Panc1 (cell line): Measurements from ENCODE around the gene MEAK7.

Source experiments
- CTCF ChIP-seq: fragments of 450-650 bp; IDR thresholded peaks from 2 replicates; pipeline ENCODE4 v1.5.1; 2017; ENCODE audit warnings: mild to moderate bottlenecking
- TF ChIP-seq, protein P1 (sequence below), 2 experiments: IDR thresholded peaks; 2 replicates each; pipeline ENCODE4 v1.6.1; 2011 to 2012; ENCODE audit warnings: low read depth in 2 of 2, control low read depth in 1 of 2, low read length in 1 of 2, mild to moderate bottlenecking in 1 of 2, moderate library complexity in 1 of 2; ENCODE audit not compliant: insufficient read depth in 1 of 2

DNA sequence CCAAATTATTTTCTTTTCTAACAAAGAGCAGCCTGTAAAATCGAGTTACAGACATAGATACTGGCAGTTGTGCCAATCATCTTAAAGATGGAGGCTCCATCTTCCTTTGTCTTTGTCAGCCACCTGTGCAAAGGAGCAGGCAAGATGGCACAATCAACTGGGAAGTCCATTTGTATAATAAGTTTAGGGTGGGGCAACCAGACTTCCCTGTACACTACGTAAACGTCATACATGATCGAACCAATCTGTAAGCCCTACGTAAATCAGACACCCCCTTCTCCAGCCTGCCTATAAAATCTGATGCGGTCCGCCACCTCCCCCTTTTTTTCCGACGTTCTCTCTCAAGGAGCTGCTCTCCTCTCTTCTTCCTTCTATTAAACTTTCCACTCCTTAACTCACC is 31.4 kb upstream of the MEAK7 start:
- no peak for TF ChIP-seq CTCF
- TF ChIP-seq, protein P1, sequence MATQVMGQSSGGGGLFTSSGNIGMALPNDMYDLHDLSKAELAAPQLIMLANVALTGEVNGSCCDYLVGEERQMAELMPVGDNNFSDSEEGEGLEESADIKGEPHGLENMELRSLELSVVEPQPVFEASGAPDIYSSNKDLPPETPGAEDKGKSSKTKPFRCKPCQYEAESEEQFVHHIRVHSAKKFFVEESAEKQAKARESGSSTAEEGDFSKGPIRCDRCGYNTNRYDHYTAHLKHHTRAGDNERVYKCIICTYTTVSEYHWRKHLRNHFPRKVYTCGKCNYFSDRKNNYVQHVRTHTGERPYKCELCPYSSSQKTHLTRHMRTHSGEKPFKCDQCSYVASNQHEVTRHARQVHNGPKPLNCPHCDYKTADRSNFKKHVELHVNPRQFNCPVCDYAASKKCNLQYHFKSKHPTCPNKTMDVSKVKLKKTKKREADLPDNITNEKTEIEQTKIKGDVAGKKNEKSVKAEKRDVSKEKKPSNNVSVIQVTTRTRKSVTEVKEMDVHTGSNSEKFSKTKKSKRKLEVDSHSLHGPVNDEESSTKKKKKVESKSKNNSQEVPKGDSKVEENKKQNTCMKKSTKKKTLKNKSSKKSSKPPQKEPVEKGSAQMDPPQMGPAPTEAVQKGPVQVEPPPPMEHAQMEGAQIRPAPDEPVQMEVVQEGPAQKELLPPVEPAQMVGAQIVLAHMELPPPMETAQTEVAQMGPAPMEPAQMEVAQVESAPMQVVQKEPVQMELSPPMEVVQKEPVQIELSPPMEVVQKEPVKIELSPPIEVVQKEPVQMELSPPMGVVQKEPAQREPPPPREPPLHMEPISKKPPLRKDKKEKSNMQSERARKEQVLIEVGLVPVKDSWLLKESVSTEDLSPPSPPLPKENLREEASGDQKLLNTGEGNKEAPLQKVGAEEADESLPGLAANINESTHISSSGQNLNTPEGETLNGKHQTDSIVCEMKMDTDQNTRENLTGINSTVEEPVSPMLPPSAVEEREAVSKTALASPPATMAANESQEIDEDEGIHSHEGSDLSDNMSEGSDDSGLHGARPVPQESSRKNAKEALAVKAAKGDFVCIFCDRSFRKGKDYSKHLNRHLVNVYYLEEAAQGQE (IDR thresholded peaks at IDR 0.05; ENCODE audit: insufficient read depth in 1 of 2, low read depth in 2 of 2, low read length in 1 of 2) = no peak
